H9 (cell line): ENCODE results near the gene PRSS1. TPM values are rescaled to one million over a fixed set of nuclear protein-coding genes. Genes with fewer than 3 reads are reported as not detected.

ENCODE experiments used
- DNase-seq: peaks from one replicate; pipeline ENCODE4 v3.0.0-alpha.2; 2017
- H2AFZ ChIP-seq: one replicate; pipeline ENCODE4 v1.6.1; 2013; ENCODE audit warnings: mild to moderate bottlenecking, low read length, control low read depth, moderate library complexity
- H2AK5ac ChIP-seq: 2 replicates; pipeline ENCODE4 v1.6.1; 2013; ENCODE audit warnings: low read length, control low read depth, mixed read lengths; ENCODE audit not compliant: insufficient read length
- H2BK120ac ChIP-seq: one replicate; pipeline ENCODE4 v1.6.1; 2013; ENCODE audit warnings: low read depth, mild to moderate bottlenecking, low read length, control low read depth, inconsistent platforms; ENCODE audit not compliant: poor library complexity, severe bottlenecking
- H2BK12ac ChIP-seq: 2 replicates; pipeline ENCODE4 v1.6.1; 2013; ENCODE audit warnings: low read length, control low read depth, mixed read lengths, low read depth; ENCODE audit not compliant: insufficient read length
- H2BK15ac ChIP-seq: 2 replicates; pipeline ENCODE4 v1.6.1; 2013; ENCODE audit warnings: low read depth, low read length, control low read depth
- H2BK20ac ChIP-seq: one replicate; pipeline ENCODE4 v1.6.1; 2013; ENCODE audit warnings: low read depth, mild to moderate bottlenecking, low read length, control low read depth, inconsistent platforms; ENCODE audit not compliant: poor library complexity, severe bottlenecking
- H2BK5ac ChIP-seq: 2 replicates; pipeline ENCODE4 v1.6.1; 2013; ENCODE audit warnings: low read length, control low read depth, mixed read lengths; ENCODE audit not compliant: insufficient read length
- H3K14ac ChIP-seq: 2 replicates; pipeline ENCODE4 v1.6.1; 2013; ENCODE audit warnings: low read length, control low read depth; ENCODE audit not compliant: insufficient read depth
- H3K18ac ChIP-seq: 2 replicates; pipeline ENCODE4 v1.6.1; 2013; ENCODE audit warnings: low read depth, mild to moderate bottlenecking, mixed read lengths, low read length, control low read depth; ENCODE audit not compliant: insufficient read length
- H3K23ac ChIP-seq: 2 replicates; pipeline ENCODE4 v1.6.1; 2013; ENCODE audit warnings: low read length, control low read depth, mixed read lengths, low read depth; ENCODE audit not compliant: insufficient read length
- H3K23me2 ChIP-seq: 2 replicates; pipeline ENCODE4 v1.6.1; 2013; ENCODE audit warnings: low read depth, mild to moderate bottlenecking, mixed read lengths, low read length, control low read depth; ENCODE audit not compliant: insufficient read length, poor library complexity, severe bottlenecking
- H3K27ac ChIP-seq: 2 replicates; pipeline ENCODE4 v1.5.1; 2013; ENCODE audit warnings: low read length, control low read depth, mixed read lengths, low read depth; ENCODE audit not compliant: insufficient read length
- H3K27me3 ChIP-seq: 2 replicates; pipeline ENCODE4 v1.6.1; 2013; ENCODE audit warnings: low read length, control low read depth, inconsistent platforms; ENCODE audit not compliant: insufficient read depth
- H3K4ac ChIP-seq: 2 replicates; pipeline ENCODE4 v1.6.1; 2013; ENCODE audit warnings: low read depth, mild to moderate bottlenecking, control low read depth, inconsistent platforms, low read length, moderate library complexity
- H3K4me1 ChIP-seq: 2 replicates; pipeline ENCODE4 v1.6.1; 2013; ENCODE audit warnings: low read length, control low read depth, inconsistent platforms; ENCODE audit not compliant: insufficient read depth
- H3K4me2 ChIP-seq: 2 replicates; pipeline ENCODE4 v1.6.1; 2013; ENCODE audit warnings: low read length, control low read depth, mixed read lengths; ENCODE audit not compliant: insufficient read length, insufficient read depth
- H3K56ac ChIP-seq: 2 replicates; pipeline ENCODE4 v1.6.1; 2013; ENCODE audit warnings: low read depth, mild to moderate bottlenecking, mixed read lengths, low read length, control low read depth; ENCODE audit not compliant: insufficient read length
- H3K79me1 ChIP-seq: 2 replicates; pipeline ENCODE4 v1.6.1; 2013; ENCODE audit warnings: low read depth, mild to moderate bottlenecking, moderate library complexity, low read length, control low read depth, inconsistent platforms; ENCODE audit not compliant: insufficient read depth, poor library complexity, severe bottlenecking
- H3K79me2 ChIP-seq: 2 replicates; pipeline ENCODE4 v1.6.1; 2013; ENCODE audit warnings: low read length, control low read depth, inconsistent platforms; ENCODE audit not compliant: insufficient read depth
- H3K9ac ChIP-seq: 2 replicates; pipeline ENCODE4 v1.6.1; 2013; ENCODE audit warnings: low read length, control low read depth, mixed read lengths; ENCODE audit not compliant: insufficient read length; ENCODE audit errors: extremely low read depth
- H3K9me3 ChIP-seq: one replicate; pipeline ENCODE4 v1.6.1; 2013; ENCODE audit warnings: low read depth, low read length, inconsistent platforms; ENCODE audit not compliant: control insufficient read depth
- H3T11ph ChIP-seq: one replicate; pipeline ENCODE4 v1.6.1; 2013; ENCODE audit warnings: mild to moderate bottlenecking, low read length, control low read depth, inconsistent platforms
- H4K20me1 ChIP-seq: one replicate; pipeline ENCODE4 v1.6.1; 2013; ENCODE audit not compliant: control insufficient read depth, insufficient read length, insufficient read depth
- H4K5ac ChIP-seq: 2 replicates; pipeline ENCODE4 v1.6.1; 2013; ENCODE audit warnings: low read depth, mild to moderate bottlenecking, mixed read lengths, low read length, control low read depth; ENCODE audit not compliant: insufficient read length
- H4K8ac ChIP-seq: replicated peaks from 2 replicates; pipeline ENCODE4 v1.6.1; 2013; ENCODE audit warnings: low read length, control low read depth, mixed read lengths, low read depth; ENCODE audit not compliant: insufficient read length
- H4K91ac ChIP-seq: 2 replicates; pipeline ENCODE4 v1.6.1; 2013; ENCODE audit warnings: low read depth, mild to moderate bottlenecking, moderate library complexity, mixed read lengths, low read length, control low read depth; ENCODE audit not compliant: insufficient read length
- H3K27ac Mint-ChIP-seq, 3 experiments: 2 replicates in 2 of 3; 3 replicates in 1 of 3; pipeline ENCODE4 v1.8.0; 2020 to 2021; ENCODE audit warnings: mixed read lengths in 3 of 3, mild to moderate bottlenecking in 1 of 3, moderate library complexity in 1 of 3
- H3K27me3 Mint-ChIP-seq: 2 replicates; pipeline ENCODE4 v1.8.0; 2021; ENCODE audit warnings: low read depth, mild to moderate bottlenecking, moderate library complexity, mixed read lengths
- H3K36me3 Mint-ChIP-seq, 3 experiments: 2 replicates in 2 of 3; 3 replicates in 1 of 3; pipeline ENCODE4 v1.8.0; 2020 to 2021; ENCODE audit warnings: low read depth in 3 of 3, mixed read lengths in 3 of 3; ENCODE audit not compliant: insufficient read depth in 1 of 3
- H3K4me1 Mint-ChIP-seq, 2 experiments: 2 replicates each; pipeline ENCODE4 v1.8.0; 2020; ENCODE audit warnings: mixed read lengths in 2 of 2
- H3K4me3 Mint-ChIP-seq, 2 experiments: 2 replicates in 1 of 2; 3 replicates in 1 of 2; pipeline ENCODE4 v1.8.0; 2020 to 2021; ENCODE audit warnings: mild to moderate bottlenecking in 2 of 2, mixed read lengths in 2 of 2, moderate library complexity in 1 of 2
- H3K9me3 Mint-ChIP-seq, 2 experiments: 2 replicates in 1 of 2; 3 replicates in 1 of 2; pipeline ENCODE4 v1.8.0; 2020; ENCODE audit warnings: mild to moderate bottlenecking in 2 of 2, mixed read lengths in 2 of 2, moderate library complexity in 1 of 2
- WGBS: extraction: QIAGEN DNeasy Blood & Tissue Kit; methylation state at CpG from one replicate; pipeline ENCODE4 v1.1.7; 2013; ENCODE audit warnings: missing lambda C conversion rate, low lambda C conversion rate, mixed read lengths; ENCODE audit not compliant: insufficient read length; ENCODE audit errors: extremely low coverage; 5-methylcytosine and 5-hydroxymethylcytosine counted together
- total RNA-seq: library from RNA; stranded (reverse); gene quantifications from 2 replicates; pipeline ENCODE4 v1.2.1, GENCODE V29; 2021
- TF ChIP-seq, protein P1 (sequence below): fragments of 200-600 bp; sonication (generic); conservative IDR thresholded peaks from 3 replicates; pipeline ENCODE4 v1.8.0; 2021; ENCODE audit warnings: antibody characterized with exemption, mild to moderate bottlenecking

The PRSS1 gene
- total RNA-seq, 1 experiment from 2014 or later: not detected

DNA sequence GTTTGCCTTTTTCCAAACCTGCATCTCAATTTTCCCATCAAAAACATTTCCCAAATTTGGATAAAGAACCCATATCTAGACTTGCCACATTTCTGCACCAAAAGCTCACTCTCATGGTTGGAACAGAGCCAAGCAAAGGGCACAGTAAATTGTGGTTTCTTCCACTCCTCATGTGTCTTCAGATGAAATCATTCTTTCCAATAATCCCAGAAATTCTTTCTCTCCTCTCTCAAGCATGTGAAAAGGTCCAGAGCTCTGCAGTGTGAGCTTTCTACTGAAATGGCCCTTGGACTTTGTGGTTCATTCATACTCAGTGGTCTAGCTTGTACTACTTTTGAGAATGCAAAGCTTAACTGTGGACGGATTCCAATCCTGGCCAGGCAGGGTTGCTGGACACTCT is 41.3 kb downstream of the PRSS1 start:
- no peak overlapping the region for H3K14ac ChIP-seq
- peaks cover 9% of the 10 kb centered on the region; the same call in 1 of the 2 replicates for H3K4me1 ChIP-seq
- Mint-ChIP-seq H3K4me3 (no peak overlapping the region), H3K27me3 (peaks cover 42% of the 10 kb centered on the region), H3K36me3 (no peaks in the 10 kb centered on the region), H3K4me1 (peaks cover 19 to 25% of the 10 kb centered on the region in 2 experiments), H3K9me3 (no peaks in the 10 kb centered on the region), H3K27ac (no peak overlapping the region)
- H2BK120ac ChIP-seq: no peak overlapping the region
- no peak overlapping the region for H3K23ac ChIP-seq
- H4K8ac ChIP-seq: no peak overlapping the region
- no peaks in the 10 kb centered on the region for H3K79me1 ChIP-seq
- TF ChIP-seq, protein P1, sequence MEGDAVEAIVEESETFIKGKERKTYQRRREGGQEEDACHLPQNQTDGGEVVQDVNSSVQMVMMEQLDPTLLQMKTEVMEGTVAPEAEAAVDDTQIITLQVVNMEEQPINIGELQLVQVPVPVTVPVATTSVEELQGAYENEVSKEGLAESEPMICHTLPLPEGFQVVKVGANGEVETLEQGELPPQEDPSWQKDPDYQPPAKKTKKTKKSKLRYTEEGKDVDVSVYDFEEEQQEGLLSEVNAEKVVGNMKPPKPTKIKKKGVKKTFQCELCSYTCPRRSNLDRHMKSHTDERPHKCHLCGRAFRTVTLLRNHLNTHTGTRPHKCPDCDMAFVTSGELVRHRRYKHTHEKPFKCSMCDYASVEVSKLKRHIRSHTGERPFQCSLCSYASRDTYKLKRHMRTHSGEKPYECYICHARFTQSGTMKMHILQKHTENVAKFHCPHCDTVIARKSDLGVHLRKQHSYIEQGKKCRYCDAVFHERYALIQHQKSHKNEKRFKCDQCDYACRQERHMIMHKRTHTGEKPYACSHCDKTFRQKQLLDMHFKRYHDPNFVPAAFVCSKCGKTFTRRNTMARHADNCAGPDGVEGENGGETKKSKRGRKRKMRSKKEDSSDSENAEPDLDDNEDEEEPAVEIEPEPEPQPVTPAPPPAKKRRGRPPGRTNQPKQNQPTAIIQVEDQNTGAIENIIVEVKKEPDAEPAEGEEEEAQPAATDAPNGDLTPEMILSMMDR: no peak
- no peak overlapping the region for H2BK15ac ChIP-seq
- no peaks in the 10 kb centered on the region for H3K79me2 ChIP-seq
- H2BK12ac ChIP-seq: no peak overlapping the region
- no peaks in the 10 kb centered on the region for H3K27me3 ChIP-seq
- H3K56ac ChIP-seq: no peak overlapping the region
- H3T11ph ChIP-seq: no peak overlapping the region
- no peak overlapping the region for H3K9ac ChIP-seq
- no peak overlapping the region for H2BK5ac ChIP-seq
- no peak overlapping the region for H3K27ac ChIP-seq
- H2AFZ ChIP-seq: no peak overlapping the region
- H3K4ac ChIP-seq: no peak overlapping the region
- H3K9me3 ChIP-seq: no peaks in the 10 kb centered on the region
- H4K5ac ChIP-seq: no peak overlapping the region
- no CpG with 5 or more reads among the region's 1 CpG for WGBS
- DNase-seq: no peak
- H4K20me1 ChIP-seq: no peaks in the 10 kb centered on the region
- no peak overlapping the region for H2BK20ac ChIP-seq
- H4K91ac ChIP-seq: no peak overlapping the region
- no peak overlapping the region for H2AK5ac ChIP-seq
- no peak overlapping the region for H3K4me2 ChIP-seq
- no peak overlapping the region for H3K18ac ChIP-seq
- H3K23me2 ChIP-seq: no peaks in the 10 kb centered on the region
